ENCODE measurements around the gene RNF123.

The RNF123 gene

DNA sequence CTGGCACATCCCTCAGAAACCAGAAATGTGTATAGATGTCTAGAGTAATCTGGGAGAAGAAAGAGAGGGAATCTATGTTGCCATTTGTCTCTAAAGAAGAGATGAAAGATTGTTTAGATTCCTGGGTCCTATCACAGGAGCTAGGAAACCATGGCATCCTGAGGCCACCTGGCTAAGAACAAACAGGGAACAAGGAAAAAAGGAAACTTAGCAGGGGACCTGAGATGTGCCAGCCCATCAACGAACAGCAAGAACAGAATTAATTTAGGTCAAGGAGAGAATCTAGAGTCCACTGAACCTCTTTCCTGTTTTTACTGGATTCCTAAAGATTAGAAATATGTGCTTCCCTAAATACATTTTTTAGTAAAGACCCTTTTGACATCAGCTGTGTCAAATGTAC, 66.7 kb downstream of the RNF123 start:
- no peak for DNase-seq

DNA sequence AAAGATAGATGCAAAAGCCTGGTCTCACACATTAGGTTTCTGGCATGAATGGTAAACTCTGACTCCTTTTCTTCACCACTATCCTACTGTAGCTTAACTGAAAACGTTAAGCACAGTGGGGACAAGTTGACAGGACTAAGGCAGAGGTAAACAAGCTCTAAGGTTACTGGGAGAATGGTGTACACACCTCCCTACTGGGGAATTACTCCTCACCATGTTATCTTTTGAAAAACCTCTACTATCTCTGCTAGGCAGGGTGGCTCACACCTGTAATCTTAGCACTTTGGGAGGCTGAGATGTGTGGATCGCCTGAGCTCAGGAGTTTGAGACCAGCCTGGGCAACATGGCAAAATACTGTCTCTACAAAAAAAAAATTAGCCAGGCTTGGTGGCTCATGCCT, 67.8 kb downstream of the RNF123 start:
- no peak for DNase-seq

DNA sequence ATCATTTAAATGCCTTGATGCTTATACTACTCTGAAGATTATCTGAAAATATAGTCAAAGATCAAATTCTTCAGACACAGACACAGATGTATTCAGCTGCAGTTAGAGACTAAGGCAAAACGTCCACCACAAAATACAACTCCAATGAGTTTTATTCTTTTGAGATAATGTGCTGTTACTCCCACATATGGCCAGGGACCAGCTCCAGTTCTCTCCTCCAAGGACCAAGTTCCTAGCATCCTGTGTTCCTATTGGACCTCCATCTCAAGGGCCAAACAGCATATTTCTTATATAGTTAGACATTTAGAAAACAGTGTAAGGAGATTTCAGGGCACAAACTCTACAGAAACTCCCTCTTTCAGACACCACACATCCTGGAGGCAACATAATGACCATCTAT, 69.9 kb downstream of the RNF123 start:
- DNase-seq, result no peak

DNA sequence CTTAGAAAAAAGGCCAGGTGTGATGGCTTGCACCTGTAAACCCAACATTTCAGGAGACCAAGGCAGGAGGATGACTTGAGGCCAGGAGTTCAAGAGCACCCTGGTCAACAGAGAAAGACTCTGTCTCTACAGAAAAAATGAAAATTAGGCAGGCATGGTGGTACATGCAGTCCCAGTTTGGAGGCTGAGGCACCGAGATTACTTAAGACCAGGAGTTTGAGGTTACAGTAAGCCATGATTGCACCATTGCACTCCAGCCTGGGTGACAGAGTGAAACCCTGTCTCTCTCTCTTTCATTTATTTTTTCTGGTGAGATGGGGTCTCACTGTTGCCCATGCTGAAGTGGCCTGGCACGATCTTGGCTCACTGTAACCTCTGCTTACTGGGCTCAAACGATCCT, 72.3 kb downstream of the RNF123 start:
- no peak for DNase-seq

DNA sequence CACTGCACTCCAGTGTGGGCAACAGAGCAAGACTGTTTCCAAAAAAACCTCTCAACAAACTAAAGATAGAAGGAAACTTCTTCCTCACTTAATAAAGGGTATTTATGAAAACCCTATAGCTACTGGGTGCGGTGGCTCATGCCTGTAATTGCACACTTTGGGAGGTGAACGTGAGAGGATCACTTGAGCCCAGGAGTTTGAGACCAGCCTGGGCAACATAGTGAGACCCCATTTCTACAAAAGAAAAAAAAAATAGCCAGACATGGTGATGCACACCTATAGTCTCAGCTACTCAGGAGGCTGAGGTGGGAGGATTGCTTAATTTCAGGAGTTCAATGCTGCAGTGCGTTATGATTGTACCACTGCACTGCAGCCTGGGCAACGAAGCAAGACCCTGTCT, 74.6 kb downstream of the RNF123 start:
- no peak for DNase-seq

DNA sequence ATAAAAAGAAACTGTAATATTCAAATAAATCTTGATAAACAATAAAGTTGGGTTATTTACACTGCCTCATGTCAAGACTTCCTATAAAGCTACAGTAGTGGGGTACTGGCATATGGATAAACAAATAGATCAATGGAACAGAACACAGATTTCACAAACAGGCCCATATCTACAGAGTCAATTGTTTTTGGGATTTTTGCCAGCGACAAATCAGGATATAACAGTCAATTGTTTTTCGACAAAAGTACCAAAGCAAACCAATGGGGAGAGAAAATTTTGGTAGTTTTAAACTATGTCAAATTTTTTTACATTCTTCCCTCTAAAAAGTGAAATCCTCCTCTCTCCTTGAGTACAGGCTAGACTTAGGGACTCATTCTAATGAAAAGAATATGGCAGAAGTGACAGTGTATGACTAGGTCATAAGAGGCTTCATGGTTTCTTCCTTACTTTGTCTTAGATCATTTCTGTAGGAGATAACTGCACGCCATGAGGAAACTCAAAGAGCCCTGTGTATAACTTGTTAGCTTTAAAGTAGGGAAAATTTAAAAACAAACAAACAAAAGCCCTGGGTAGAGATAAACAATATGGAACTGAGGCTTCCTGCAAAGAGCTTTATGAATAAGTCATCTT, 80.0 kb downstream of the RNF123 start:
- no peak for DNase-seq

DNA sequence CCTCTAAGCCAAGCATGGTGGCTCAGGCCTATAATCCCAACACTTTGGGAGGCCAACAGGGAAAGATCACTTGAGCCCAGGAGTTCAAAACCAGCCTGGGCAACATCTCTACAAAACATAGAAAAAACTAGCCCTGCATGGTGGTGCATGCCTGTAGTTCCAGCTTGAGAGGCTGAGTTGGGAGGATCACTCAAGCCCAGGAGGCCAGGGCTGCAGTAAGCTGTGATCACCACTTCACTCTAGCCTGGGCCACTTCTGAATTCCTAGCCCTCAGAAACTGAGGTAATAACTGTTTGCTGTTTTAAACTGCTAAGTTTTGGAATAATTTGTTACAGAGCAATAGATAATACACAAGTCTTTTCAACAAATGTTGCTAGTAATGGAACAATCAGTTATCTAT, 80.6 kb downstream of the RNF123 start:
- DNase-seq, result no peak

Measured in left hindlimb (tissue), 1 donor.